NCI-H2107 treated with DMSO at 0.1 percent for 48 hours (cell line): ENCODE measurements around the gene SVIL.
"Not testable (repeated sequence)": the region's sequence is repeated elsewhere in the genome, so short reads cannot be mapped to it uniquely, and the experiment has no call there.

Experiments used
- DNase-seq: peaks from one replicate; lab custom pipeline; 2025; ENCODE audit not compliant: unreplicated experiment; lab: John Stamatoyannopoulos, UW

Gene SVIL

GRCh38 chr10:29464671-29465171 is 170.1 kb downstream of the SVIL start:
- peak; percentile 23 for DNase-seq

GRCh38 chr10:29461042-29461441 is 173.7 kb downstream of the SVIL start:
- no peak for DNase-seq

- DNase-seq: not testable (repeated sequence)
Observed at GRCh38 chr10:29458190-29458589, 176.6 kb downstream of the SVIL start.

GRCh38 chr10:29455095-29455494 is 179.7 kb downstream of the SVIL start:
- DNase-seq: no peak

- no peak for DNase-seq
Observed at GRCh38 chr10:29454250-29454649, 180.5 kb downstream of the SVIL start.

- DNase-seq: no peak
Observed at GRCh38 chr10:29452546-29452945, 182.2 kb downstream of the SVIL start.

DNA sequence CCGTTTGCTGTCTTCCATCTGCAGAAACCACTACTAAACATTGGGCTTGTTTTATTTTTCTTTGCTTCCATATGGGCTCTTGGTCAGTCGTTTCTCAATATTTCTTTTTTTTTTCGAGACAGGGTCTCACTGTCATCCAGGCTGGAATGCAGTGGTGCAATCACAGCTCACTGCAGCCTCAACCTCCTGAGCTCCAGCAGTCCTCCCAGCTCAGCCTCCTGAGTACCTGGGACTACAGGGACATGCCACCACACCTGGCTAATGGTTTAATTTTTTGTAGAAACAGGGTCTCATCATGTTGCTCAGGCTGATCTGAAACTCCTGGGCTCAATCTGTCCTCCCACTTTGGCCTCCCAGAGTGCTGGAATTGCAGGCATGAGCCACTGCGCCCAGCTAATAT is 182.8 kb downstream of the SVIL start:
- no peak for DNase-seq

- no peak for DNase-seq
Observed at GRCh38 chr10:29450405-29450804, 184.4 kb downstream of the SVIL start.

DNA sequence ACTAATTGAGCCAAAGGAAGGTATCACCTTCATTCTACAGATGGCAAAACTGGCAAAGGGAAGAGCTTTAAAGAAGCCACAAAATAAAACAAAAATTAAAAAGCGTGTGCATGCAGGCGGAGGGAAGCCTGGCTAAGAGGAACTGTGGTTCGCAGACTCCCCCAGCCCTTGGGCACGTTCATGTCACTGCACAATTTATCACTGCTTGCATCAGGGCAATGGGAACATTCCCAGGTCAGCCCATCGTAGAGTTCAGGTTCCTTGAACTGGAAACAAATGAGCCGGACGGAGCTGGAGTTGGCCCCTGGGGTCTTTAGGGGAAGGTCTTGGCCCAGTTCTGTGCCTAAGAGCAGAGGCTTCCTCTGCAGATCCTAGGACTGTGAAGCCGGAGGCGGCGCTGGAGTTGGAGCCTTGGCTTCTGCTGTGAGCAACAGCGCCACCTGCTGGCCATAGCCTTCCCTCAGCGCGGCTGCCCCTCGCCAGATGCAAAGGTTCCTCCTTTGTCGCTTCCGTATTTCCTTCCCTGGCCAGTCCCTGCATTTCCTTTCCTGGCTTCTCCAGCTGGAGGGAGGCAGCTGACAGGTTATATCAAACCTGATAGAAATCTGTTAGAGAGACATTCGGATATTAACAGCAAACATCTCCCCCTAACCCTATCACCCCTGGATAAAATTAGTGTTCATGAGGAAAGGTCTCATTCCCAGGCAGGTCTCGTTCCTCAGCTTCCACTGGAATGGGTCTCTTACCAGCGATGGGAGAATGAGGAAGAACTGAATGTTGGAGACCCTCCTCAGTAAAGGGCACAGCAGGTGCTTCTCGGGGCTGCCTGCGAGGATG is 185.8 kb downstream of the SVIL start:
- peak; percentile 5 for DNase-seq

- no peak for DNase-seq
Observed at GRCh38 chr10:29448125-29448524, 186.6 kb downstream of the SVIL start.

DNA sequence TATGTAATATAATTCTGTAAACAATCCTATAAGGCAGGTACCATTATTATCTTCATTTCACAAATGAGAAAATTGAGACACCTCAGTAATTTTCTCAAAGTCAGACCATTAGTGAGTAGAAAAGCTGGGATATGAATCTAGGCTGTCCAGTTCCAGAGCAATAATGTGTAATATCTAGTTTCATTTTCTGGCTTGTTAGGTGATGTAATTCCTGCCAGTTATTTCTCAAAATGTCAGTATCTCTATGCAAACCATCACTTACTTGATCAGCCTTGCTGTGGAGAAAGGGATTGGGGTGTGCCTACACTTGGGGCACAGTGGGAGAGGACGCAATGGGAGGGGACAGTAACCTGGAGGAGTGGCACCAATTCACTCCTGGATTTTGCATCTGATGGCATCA is 188.4 kb downstream of the SVIL start:
- no peak for DNase-seq

DNA sequence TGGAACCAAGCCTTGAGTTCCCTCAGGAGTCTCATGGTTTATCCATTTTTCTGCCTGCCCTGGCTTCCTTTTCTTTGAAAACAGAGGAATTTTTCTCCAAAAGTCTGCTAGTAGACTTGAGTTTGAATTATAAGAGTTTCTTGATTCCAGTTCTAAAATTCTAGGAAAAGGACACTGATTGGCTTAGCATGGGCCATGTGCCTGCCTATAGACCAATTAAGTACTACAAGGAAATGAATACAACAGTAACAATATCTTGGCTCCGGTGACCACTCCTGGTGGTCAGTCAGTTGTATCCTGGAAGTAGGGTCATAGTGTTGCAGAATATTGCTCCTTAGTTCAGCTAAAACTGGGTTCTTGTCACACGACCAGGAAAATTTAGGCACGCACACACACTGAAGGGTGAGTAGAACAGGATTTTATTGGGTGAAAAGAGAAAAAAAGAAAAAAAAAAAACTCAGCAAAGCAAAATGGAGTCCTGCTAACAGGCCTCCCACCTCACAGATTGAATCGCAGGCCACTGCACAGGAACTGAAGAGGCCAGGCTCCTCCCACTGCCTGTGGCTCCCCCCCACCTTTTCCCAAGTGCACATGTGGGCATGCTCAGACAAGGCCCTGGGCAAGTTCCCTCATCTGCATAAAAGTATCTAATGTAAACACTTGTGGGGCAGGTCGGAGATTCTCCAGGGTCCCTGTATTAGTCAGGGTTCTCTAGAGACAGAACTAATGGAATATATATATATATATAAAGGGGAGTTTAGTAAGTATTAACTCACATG is 190.8 kb downstream of the SVIL start:
- no peak for DNase-seq

- no peak for DNase-seq
Observed at GRCh38 chr10:29440981-29441380, 193.8 kb downstream of the SVIL start.

- DNase-seq: not testable (repeated sequence)
Observed at GRCh38 chr10:29439005-29439404, 195.8 kb downstream of the SVIL start.

- no peak for DNase-seq
Observed at GRCh38 chr10:29438271-29438670, 196.5 kb downstream of the SVIL start.

DNA sequence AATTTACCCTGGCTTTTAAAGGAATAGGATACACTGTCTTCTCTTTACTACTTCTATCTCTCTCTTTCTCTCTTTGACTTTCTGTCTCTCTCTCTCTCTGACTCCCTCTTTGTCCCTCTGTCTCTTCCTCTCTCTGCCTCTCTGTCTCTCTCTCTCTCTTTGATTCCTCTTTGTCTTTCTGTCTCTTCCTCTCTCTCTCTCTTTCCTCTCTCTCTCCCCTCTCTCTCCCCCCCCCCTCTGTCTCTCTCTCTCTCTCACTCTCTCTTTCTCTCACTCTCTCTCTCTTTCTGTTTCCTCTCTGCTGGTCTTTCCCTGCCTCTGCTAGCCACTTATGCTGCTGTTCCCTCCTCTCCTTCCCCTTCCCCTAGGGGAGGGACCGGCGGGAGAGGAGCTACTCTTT is 196.9 kb downstream of the SVIL start:
- no peak for DNase-seq

DNA sequence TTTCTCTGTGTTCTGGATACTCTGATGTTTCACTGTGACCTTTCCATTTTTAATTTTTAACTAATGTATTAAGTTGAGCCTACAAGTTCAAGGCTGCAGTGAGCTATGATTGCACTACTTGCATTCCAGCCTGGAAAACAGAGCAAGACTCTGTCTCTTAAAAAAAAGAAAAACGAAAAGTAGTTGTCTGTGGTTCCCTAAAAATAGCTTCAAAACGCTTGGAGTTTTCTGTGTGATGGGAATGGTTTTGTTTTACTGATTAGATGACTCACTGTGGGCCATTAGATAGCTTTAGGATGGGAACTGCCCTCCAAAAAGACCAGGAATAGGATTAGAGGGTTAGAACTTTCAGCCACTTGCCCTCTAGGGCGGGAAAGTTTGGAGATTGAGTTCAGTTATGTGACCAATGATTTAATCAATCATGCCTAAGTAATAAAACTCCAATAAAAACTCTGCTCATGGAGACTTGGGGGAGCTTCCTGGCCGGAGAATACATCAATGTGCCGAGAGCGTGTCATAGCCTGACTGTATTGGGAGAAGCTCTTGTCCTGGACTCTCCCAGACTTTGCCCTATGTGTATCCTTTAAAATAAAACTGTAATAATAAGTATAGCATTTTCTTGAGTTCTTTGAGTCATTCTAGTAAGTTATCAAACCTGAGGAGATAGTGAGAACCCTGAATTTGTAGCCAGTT is 198.8 kb downstream of the SVIL start:
- DNase-seq: no peak

- no peak for DNase-seq
Observed at GRCh38 chr10:29434111-29434510, 200.7 kb downstream of the SVIL start.

DNA sequence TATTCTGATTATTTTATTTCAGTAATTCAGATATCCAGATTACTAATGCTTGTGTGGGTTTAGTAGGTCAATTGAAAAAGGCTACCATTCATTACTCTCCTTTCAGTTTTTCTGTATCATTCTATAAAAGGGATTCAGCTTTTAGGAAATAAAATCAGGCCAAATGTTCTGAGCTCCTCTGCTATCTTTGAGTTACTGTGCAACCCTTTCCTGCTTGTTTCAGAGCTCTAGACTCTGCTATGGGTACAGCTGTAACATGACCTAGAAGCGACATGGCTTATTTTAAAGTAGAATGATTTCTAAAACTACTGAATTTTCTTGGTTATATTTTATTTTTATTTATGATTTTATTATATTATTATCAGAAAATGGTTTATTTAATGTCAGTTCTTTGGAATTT is 203.1 kb downstream of the SVIL start:
- no peak for DNase-seq

- DNase-seq: no peak
Observed at GRCh38 chr10:29430101-29430500, 204.7 kb downstream of the SVIL start.

GRCh38 chr10:29428486-29428885 is 206.3 kb downstream of the SVIL start:
- DNase-seq: no peak

DNA sequence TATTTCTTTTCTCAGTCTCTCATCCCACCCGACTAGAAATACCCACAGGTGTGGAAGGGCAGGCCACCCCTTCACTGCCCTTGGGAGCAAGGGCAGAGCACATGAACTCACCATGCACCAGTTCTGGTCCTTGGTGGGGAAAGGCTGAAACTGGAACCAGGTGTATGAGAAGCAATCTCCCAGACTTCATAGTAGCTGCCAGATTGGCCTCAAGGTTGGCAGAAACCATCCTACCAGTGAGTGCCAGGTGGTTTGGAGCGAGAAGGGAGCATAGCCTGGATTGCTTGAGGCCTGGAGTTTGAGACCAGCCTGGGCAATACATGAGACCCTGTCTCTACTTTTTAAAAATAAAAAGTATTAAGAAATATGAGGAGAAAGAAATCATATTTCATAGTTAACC is 207.1 kb downstream of the SVIL start:
- no peak for DNase-seq
